Measurements from ENCODE around the gene NGLY1. TPM values are rescaled to one million over a fixed set of nuclear protein-coding genes. Genes with fewer than 3 reads are reported as not detected.

NGLY1 gene
- total and polyA plus RNA-seq, 4 donors = 19.1 to 54.4 (median 32.3) TPM

DNA sequence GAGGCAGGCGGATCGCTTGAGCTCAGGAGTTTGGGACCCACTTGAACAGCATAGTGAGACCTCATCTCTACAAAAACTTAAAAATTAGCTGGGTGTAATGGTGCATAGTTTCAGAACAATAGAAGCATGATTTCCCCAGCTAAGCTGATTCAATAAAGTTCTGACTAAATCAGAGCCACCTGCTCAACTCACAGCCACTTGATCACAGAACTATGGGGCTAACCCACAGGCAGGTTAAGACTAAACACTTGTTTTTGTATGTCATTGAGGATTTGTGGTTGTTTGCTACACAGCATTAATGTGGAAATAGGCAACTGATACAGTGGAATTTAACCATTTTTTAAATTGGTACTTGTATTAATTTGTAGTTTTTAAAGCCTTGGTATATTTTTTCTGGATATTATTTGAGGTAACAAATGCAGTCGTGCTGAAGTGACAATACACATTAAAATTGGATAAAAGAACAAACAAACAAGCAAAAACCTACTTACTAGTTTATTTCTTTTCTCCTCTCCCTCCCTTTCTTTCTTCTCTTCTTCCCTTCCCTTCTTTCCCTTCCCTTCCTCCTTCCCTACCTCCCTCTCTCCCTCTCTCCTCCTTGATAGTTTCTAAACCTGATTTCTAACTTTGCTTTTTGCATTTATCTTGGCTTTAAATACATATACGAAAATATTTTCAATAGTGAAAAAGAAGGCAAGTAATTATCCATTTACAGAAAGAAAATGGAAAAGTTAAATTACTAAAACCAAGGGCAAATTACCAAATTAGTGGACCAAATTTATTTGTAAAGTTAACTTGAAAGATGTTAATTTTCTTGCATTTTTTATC, 38.7 kb upstream of the NGLY1 start:
- no peaks in the 10 kb centered on the region for H3K27me3 ChIP-seq (ENCODE audit: control insufficient read depth in 3 of 3, insufficient read depth in 3 of 3, low read length in 2 of 3)
- DNase-seq (no peak), ATAC-seq (ENCODE audit: insufficient read depth, low FRiP score) (no peak)
- no peaks in the 10 kb centered on the region for H3K9me3 ChIP-seq (ENCODE audit: control insufficient read depth in 4 of 4, insufficient read depth in 3 of 4, low read length in 3 of 4)
- no peak overlapping the region for H3K4me3 ChIP-seq
- H3K4me1 ChIP-seq (ENCODE audit: control insufficient read depth in 5 of 5, insufficient read depth in 5 of 5, low read length in 5 of 5) = no peaks in the 10 kb centered on the region
- H3K36me3 ChIP-seq (ENCODE audit: control insufficient read depth in 4 of 4, insufficient read depth in 4 of 4, low read length in 4 of 4) = no peaks in the 10 kb centered on the region
- H3K27ac ChIP-seq (ENCODE audit: low read depth in 1 of 2, low read length in 1 of 2) = no peak overlapping the region
- whole genome bisulfite sequencing, 2 donors = 71 to 84% methylated on average over 4 of the region's 4 CpGs
- H3K9ac ChIP-seq (ENCODE audit: insufficient read depth in 1 of 2, low read length in 2 of 2) = no peak overlapping the region
- TF ChIP-seq, protein P1, sequence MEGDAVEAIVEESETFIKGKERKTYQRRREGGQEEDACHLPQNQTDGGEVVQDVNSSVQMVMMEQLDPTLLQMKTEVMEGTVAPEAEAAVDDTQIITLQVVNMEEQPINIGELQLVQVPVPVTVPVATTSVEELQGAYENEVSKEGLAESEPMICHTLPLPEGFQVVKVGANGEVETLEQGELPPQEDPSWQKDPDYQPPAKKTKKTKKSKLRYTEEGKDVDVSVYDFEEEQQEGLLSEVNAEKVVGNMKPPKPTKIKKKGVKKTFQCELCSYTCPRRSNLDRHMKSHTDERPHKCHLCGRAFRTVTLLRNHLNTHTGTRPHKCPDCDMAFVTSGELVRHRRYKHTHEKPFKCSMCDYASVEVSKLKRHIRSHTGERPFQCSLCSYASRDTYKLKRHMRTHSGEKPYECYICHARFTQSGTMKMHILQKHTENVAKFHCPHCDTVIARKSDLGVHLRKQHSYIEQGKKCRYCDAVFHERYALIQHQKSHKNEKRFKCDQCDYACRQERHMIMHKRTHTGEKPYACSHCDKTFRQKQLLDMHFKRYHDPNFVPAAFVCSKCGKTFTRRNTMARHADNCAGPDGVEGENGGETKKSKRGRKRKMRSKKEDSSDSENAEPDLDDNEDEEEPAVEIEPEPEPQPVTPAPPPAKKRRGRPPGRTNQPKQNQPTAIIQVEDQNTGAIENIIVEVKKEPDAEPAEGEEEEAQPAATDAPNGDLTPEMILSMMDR (IDR thresholded peaks at IDR 0.05; ENCODE audit: control extremely low read depth, extremely low read depth) = no peak

DNA sequence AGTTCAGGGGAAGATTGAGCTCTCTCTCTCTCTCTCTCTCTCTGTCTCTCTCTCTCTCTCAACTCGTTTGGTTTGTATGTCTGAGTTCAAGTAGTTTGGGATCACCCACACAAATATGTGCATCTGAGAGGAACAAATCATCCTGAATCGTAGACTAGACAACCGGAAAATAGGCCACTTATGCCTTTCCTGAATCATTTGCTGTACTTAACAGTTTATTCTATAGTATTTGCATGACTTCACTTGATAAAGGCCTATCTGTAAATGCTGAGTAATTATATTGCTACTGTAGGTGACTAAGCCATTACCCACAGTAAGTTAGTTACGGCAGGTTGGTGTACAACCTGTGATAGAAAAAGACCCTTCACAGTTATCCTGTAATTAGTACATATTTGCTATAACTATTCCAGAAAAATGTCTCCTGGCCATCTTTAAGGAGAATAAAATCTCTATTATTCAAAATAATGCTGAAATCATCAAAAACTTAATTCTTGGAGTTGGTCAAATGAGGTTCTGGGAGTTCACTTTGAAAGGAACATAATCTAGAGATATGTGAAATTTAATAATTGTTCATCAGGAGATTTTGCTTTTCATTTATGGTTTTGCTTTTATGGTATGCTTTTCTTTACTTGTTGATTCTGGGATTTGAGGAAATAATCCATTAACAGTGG, 37.7 kb upstream of the NGLY1 start:
- Histone ChIP-seq H3K9ac (ENCODE audit: insufficient read depth in 1 of 2, low read length in 2 of 2) (no peak overlapping the region), H3K4me3 (no peak overlapping the region), H3K36me3 (ENCODE audit: control insufficient read depth in 4 of 4, insufficient read depth in 4 of 4, low read length in 4 of 4) (no peaks in the 10 kb centered on the region), H3K4me1 (ENCODE audit: control insufficient read depth in 5 of 5, insufficient read depth in 5 of 5, low read length in 5 of 5) (no peaks in the 10 kb centered on the region), H3K27ac (ENCODE audit: low read depth in 1 of 2, low read length in 1 of 2) (no peak overlapping the region), H3K27me3 (ENCODE audit: control insufficient read depth in 3 of 3, insufficient read depth in 3 of 3, low read length in 2 of 3) (no peaks in the 10 kb centered on the region), H3K9me3 (ENCODE audit: control insufficient read depth in 4 of 4, insufficient read depth in 3 of 4, low read length in 3 of 4) (no peaks in the 10 kb centered on the region)
- TF ChIP-seq, protein P1 (IDR thresholded peaks at IDR 0.05; ENCODE audit: control extremely low read depth, extremely low read depth) = no peak
- 64 to 84% methylated on average over 4 of the region's 4 CpGs for WGBS, 2 donors
- ATAC-seq (ENCODE audit: insufficient read depth, low FRiP score) (no peak), DNase-seq (no peak)

DNA sequence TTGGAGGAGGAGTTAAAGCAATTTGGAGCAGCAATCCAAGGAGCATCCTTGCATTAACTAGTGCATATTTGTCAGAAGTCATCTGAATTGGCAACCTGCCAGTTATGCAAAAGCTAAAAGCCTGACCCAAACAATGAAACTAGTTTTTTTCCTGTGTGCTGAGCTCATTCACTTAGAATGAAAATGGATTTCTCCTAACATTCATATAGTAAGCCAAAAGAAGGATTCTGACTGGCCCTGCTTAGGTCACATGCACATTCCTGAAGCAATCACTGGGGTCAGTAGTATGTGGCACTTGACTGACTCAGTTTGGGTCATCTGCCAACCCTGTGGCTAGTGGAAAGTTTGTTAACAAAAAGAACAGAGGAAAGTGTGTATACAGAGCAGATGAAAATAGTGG, 37.1 kb upstream of the NGLY1 start:
- Histone ChIP-seq H3K27ac (ENCODE audit: low read depth in 1 of 2, low read length in 1 of 2) (no peak overlapping the region), H3K9me3 (ENCODE audit: control insufficient read depth in 4 of 4, insufficient read depth in 3 of 4, low read length in 3 of 4) (peaks cover 0 to 4% (median 0%) of the 10 kb centered on the region in 4 donors), H3K9ac (ENCODE audit: insufficient read depth in 1 of 2, low read length in 2 of 2) (no peak overlapping the region), H3K36me3 (ENCODE audit: control insufficient read depth in 4 of 4, insufficient read depth in 4 of 4, low read length in 4 of 4) (no peaks in the 10 kb centered on the region), H3K4me3 (no peak overlapping the region), H3K27me3 (ENCODE audit: control insufficient read depth in 3 of 3, insufficient read depth in 3 of 3, low read length in 2 of 3) (no peaks in the 10 kb centered on the region), H3K4me1 (ENCODE audit: control insufficient read depth in 5 of 5, insufficient read depth in 5 of 5, low read length in 5 of 5) (no peaks in the 10 kb centered on the region)
- no peak for ATAC-seq (ENCODE audit: insufficient read depth, low FRiP score)
- TF ChIP-seq, protein P1 (IDR thresholded peaks at IDR 0.05; ENCODE audit: control extremely low read depth, extremely low read depth) = no peak
- peak; percentile 39 to 61 (median 59) for DNase-seq

Measured in lung (tissue), 12 donors.